Epithelial cell of prostate (primary cell): ENCODE data around the gene MFN2.
"Not testable (repeated sequence)": the region's sequence is repeated elsewhere in the genome, so short reads cannot be mapped to it uniquely, and the experiment has no call there.

ENCODE experiments used
- DNase-seq: peaks from one replicate; pipeline ENCODE4 v3.0.0-alpha.2; 2011; ENCODE audit warnings: low read depth, low spot score
- H3K27ac ChIP-seq: fragments of 450-650 bp; 2 replicates; pipeline ENCODE4 v1.5.1; 2017; ENCODE audit warnings: mild to moderate bottlenecking

The MFN2 gene

DNA sequence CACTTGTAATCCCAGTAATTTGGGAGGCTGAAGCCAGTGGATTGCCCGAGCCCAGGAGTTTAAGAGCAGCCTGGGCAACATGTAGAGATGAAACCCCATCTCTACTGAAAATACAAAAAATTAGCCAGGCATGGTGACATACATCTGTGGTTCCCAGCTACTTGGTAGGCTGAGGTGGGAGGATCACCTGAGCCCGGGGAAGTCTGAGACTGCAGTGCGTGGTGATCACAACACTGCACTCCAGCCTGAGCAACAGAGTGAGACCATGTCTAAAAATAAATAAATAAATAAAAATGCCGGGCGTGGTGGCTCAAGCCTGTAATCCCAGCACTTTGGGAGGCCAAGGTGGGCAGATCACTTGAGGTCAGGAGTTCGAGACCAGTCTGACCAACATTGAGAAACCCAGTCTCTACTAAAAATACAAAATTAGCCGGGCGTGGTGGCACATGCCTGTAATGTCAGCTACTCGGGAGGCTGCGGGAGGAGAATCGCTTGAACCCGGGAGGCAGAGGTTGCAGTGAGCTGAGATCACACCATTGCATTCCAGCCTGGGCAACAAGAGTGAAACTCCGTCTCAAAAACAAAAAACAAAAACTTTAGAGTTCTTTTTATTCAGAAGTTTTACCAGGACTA is 59.7 kb downstream of the MFN2 start:
- not testable (repeated sequence) for DNase-seq, H3K27ac ChIP-seq

DNA sequence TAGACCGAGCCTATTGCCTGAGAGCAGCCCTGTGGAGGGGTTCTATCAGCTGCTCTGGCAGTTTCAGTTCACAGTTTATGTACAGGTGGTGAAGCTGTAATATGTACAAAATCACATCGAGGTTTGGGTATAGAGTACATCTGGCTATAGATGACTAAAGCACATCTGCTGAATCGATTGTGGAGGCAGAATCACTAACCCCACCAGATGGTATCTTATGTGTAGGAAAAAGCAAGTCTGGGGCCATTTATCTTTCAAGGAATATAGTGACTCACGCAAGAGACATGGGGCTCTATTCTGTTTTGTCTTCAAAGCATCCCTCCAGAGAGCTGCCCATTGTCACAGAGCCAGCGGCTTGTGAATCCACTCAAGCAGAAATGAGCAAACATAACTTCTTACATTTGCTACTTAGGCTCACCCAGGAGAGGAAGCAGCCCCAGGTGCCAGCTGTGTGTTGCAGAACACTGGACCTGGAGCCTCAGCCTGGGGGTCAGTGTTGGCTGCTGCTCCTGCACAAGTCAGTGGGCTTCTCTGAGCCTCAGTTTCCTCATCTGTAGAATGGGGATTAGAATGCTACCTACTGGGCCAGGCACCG is 60.3 kb downstream of the MFN2 start:
- H3K27ac ChIP-seq, result no peak overlapping the region
- no peak for DNase-seq

DNA sequence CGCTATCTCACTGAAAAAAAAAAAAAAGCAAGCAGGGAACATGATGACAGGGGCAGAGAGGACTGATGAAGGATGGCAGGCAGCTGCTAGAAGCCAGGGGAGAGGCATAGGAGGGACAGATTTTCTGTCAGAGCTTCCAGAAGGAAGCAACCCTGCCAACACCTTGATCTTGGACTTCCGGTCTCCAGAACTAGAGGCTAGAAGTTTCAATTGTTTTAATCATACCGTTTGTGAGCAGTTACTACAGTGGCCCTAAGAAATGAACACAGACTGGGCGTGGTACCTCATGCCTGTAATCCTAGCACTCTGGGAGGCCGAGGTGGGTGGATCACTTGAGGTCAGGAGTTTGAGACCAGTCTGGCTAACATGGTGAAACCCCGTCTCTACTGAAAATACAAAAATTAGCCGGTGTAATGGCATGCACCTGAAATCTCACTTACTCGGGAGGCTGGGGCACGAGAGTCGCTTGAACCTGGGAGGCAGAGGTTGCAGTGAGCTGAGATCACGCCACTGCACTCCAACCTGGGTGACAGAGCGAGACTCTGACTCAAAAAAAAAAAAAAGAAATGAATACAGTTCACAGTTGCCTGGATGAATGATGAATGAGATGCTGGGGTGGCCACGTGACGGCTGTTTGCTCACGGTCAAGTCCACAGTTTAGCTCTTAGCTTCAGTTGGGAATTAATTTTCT is 64.1 kb downstream of the MFN2 start:
- not testable (repeated sequence) for DNase-seq, H3K27ac ChIP-seq

DNA sequence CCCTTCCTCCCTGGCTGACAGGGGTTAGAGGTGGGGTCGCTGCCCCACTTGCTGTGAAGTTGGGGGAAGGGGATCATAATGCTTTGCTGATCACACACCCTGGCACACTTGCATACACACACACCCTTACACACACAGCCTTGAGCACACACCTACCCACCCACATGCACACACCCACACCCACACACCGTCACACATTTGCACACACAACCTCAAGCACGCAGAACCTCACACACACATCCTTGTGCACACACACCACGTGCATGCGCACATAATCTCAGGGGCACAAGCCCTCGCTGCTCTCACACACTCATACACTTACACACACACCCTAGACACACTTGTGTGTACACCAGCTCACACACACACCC is 66.5 kb downstream of the MFN2 start:
- no peak overlapping the region for H3K27ac ChIP-seq
- no peak for DNase-seq

DNA sequence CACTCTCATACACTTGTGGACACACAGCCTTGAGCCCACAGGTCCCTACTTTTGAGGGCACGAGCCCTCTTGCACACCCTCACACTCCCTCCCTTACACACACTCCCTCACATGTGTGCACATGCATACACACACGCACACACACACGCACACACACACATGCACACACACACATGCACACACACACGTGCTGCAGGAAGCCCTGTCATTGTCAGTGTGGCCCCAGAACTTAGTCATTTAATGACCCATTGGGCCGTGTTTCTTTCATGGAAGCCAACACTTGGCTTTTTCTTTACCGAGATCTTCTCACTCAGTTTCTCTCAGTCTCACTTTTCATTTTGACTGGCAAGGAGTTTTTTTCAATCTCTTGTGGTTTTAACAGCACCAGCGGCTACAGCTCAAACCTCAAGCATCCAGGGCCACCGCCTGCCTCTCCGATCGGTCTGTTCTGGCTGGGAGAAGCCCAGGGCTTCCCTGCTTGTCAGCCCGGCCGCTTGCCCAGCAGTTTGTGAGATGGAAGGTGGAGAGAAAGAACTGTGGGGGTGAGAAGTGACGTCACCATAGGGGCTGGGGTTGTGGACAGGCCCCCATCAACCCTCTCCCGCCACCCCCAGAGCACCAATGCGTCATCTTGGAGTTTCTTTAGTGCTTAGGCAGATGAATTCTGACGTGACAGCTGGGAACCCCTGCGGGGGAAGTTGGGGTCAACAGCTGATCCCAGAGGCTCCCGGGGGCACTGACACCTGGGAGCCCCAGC is 67.1 kb downstream of the MFN2 start:
- no peak for DNase-seq

DNA sequence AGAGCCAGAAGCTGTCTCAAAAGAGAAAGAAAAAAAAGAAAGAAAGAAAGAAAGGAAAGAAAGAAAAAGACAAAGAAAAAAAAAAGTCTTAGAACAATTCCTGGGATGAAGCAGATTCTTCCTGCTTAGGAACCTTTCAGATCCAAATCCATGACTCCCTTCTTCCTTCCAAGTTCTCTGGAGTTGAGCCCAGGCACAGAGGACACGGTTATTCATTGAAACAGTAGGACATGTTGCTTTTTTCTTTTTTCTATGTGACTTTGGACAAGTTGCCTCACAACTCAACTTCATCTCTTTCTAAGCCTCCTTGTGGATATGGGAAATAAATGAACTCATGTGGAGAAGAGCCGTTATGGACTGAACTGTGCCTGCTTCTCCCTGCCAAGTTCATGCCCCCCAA is 68.1 kb downstream of the MFN2 start:
- no peak for DNase-seq

More for the DNA sequence above, 67.1 kb downstream of the MFN2 start:
- H3K27ac ChIP-seq, result no peak overlapping the region

DNA sequence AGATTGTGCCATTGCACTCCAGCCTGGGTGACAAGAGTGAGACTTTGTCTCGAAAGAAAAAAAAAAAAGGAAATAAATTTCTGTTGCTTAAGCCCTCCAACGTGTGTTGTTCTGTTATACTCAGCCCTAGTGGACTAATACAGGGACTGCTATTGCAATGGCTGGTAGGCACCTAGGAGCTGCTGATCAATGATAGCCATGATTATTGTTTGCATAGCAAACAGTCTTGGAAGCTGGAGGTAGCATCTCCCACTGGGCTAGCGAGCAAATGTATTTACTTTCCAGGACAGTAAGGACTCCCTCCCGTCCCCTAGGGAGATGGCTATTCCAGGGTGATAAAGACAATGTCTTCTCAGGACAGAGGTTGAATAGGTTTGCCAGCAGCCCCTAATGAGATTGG is 69.4 kb downstream of the MFN2 start:
- no peak for DNase-seq
- no peak overlapping the region for H3K27ac ChIP-seq

More for the DNA sequence above, 68.1 kb downstream of the MFN2 start:
- no peak overlapping the region for H3K27ac ChIP-seq

DNA sequence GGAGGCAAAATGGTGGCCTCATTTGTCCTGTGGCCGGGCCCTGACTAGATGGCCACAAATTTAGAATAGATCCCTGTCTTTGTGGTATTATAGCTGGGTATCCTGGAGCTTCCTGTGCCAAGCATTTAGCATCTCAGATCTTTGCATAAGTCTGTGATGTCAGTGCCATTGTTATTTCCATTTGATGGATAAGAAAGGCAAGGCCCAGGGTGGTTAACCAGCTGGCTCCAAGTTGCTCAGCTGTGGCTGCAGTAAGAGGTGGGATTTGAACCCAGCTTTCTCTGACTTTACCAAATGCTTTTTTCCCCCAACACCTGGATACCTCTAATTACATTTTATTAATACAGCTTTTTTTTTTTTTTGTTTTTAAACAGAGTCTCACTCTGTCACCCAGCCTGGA is 71.1 kb downstream of the MFN2 start:
- no peak for DNase-seq
- H3K27ac ChIP-seq, result peak overlapping the region; percentile 39

DNA sequence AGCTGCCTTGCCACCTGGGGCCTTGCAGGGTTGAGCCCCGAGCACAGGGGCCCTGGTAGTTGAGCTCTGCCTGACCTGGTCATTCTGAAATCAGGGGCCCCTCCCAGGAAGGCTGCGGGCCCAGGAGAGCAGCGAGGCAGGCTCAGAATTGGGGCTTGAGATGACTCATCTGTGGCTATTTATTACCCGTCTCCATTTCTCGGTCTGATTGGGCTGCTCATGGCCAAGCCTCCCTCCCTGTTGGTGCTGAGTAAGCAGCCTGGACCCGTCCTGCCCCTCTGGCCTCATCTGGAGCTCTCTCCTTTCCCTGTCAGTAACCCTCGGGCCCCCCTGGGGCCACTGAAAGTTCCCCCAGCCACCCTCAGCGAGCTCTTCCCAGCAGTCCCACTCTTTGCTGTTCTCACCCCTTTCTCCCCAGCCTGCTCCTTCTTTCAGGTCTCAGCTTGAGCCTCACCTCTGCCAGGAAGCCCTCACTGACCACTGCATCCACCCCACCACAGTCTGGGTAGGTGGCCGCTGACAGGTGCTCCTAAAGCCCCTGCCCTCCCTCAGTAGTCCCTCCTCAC is 71.8 kb downstream of the MFN2 start:
- peak; percentile 34 for DNase-seq
- peak overlapping the region; percentile 39 for H3K27ac ChIP-seq

DNA sequence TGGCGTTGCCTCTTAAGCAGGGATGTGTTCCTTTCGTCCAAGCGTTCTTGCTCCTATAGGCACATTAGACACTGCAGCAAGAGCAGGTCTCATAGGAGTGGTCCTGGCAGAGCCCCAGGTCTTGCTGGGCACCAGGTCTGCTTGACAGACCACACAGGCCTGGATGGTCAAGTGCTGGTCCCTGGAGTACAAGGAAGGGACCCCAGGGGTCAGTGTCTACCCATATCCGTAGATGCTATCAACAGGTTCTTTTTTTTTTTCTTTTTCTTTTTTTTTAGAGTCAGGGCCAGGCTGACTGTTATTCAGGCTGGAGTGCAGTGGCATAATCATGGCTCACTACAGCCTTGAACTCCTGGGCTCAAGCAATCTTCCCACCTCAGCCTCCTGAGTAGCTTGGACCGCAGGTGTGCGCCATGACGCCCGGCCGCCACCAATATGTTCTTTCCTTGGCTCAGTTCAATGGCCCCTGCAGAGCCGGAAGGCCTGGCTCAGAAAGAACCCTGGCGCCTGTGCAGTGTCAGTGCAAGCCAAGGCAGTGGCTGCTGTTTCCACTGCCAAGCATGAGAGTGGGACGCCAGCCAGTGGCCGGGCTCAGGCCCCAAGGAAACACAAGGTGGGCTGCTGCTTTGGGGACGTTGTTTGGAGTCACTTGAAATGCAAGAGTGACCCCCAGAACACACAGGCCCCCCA is 72.9 kb downstream of the MFN2 start:
- H3K27ac ChIP-seq, result no peak overlapping the region
- DNase-seq, result no peak

DNA sequence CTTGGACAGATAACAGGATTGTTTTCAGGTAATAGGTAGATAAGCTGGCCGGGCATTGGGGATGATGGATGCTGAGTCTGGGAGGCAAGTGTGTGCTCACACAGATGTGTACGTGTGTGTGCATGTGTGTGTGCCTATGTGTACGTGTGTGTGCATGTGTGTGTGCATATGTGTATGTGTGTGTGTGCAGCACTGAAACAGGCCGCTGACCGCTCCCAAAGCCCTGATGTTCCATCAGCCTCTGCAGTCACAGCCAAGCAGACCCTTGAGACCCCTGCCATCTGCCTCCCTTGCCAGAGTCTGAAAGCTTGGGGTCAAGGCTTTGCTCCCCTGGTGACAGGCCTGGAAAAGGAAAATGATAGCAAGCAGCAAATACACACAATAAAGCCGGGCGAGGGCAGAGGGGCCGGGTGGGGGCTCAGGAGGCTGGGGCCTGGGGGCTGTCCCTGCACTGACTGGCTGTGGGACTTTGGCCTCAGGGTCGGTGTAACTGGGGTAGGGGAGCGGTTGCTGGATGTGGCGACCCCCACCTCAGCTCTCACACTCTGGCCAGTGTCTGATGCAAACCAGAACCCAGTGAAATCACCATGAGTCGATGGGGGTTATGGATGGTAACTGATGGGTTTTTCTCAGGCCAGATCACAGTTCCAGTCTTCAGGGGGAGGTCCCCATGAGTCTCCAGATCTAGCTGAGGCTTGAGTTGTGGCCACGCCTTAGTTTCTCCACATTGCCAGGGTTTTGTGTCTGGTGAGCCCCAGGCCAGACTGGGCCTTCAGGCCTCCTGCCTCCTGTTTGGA is 73.7 kb downstream of the MFN2 start:
- DNase-seq, result no peak
- no peak overlapping the region for H3K27ac ChIP-seq

DNA sequence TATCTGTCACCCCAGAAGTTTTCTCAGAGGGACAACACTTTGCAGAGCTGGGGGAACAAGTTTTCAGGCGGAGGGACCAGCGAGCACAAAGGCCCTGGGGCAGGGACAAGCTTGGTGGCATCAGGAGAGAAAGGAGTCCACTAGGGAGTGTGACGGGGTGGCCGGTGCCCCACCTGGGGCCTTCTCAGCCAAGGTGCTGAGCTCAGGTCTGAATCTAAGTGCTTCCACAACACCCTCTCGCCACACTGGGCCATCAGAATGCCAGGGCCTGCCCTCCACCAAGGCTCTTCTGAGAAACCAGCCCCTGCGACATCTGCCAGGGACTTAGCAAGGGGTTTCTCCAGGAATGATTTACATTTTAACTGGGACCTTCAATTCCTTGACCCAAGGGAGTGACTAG is 75.0 kb downstream of the MFN2 start:
- no peak overlapping the region for H3K27ac ChIP-seq

DNA sequence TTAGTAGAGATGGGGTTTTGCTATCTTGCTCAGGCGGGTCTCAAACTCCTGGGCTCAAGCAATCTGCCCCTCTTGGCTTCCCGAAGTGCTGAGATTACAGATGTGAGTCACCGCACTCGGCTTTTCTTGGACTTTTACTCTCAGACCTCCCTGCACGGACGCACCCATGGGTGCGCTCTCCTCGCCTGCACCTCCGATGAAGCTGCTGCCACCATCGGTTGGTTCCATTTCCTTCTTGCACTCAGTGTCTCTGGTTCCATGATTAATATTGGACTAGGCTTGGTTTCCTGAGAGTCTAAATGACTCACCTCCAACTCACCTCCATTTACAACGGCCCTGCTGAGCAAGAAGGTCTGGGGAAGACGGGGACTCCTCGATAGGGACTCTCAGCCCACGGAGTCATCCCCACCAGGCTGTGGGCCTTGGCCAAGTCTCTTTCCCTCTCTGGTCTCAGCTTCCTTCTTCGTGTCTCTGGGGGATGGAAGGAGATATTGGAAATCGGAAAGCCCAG is 76.1 kb downstream of the MFN2 start:
- DNase-seq, result peak; percentile 29

More for the DNA sequence above, 75.0 kb downstream of the MFN2 start:
- DNase-seq, result no peak

DNA sequence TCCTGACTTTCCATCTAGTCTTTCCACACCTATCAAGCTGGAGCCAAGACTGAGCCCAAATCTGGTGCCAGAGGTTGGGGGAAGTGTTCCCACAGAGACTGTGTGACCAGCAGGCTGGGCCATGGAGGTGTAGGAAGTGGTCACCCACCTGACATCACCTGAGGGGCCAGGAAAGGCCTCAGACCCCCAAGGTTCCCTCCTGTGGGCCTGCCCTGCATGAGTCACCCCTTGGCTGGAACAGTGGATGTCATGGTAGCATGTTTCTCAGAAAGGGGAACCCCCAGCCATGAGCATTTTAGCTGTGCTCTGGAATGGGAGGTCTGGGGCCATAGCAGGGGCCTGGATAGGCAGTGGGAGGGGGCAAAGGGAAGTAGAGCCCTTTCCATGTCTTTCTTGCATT is 77.1 kb downstream of the MFN2 start:
- DNase-seq, result no peak
- no peak overlapping the region for H3K27ac ChIP-seq

More for the DNA sequence above, 76.1 kb downstream of the MFN2 start:
- no peak overlapping the region for H3K27ac ChIP-seq

DNA sequence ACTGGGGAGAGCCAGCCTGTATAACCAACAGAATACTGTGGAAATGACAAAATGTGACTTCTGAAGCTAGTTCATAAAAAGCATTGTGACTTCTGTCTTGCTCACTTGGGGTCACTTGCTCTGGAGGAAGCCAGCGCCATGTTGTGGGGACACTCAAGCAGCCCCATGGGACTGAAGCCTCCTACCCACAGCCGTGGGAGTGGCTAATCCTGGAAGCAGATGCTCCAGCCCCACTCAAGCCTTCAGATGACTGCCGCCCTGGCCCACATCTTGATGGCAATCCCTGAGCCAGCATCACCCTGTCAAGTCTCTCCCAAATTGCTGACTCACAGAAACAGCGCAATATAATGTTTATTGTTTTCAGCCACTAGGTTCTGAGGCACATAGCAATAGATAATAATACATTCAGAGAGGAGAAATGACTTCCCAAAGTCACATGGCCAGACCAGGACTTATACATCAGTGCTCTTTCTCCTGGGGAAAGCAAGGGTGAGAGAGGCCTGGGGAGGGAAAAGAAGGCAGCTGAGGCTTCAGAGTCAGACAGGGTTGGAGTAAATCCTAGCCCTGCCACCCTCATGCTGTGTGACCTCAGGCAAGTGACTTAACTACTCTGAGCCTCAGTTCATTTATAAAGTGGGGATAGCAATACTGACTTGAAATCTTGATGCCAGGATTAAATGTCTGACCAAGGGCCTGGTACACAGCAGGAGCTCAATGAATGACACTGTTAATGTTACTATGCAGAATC is 77.9 kb downstream of the MFN2 start:
- DNase-seq, result no peak
- H3K27ac ChIP-seq, result no peak overlapping the region

DNA sequence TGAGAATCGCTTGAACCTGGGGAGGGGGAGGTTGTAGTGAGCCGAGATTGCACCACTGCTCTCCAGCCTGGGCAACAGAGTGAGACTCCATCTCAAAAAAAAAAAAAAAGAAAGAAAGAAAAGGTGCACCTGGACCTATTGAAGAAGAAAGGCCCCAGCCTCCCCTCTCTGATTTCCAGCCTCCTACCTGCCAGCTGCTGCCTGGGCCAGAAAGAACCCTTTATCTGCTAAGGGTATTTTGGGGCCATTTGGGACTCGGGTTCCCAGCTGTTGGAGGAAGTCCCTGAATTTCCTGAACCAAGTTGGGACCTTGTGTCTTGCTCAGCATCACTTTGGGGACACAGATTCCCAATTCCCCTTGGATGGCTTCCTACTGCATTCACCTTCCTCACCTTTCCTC is 79.0 kb downstream of the MFN2 start:
- DNase-seq, result no peak
- no peak overlapping the region for H3K27ac ChIP-seq

DNA sequence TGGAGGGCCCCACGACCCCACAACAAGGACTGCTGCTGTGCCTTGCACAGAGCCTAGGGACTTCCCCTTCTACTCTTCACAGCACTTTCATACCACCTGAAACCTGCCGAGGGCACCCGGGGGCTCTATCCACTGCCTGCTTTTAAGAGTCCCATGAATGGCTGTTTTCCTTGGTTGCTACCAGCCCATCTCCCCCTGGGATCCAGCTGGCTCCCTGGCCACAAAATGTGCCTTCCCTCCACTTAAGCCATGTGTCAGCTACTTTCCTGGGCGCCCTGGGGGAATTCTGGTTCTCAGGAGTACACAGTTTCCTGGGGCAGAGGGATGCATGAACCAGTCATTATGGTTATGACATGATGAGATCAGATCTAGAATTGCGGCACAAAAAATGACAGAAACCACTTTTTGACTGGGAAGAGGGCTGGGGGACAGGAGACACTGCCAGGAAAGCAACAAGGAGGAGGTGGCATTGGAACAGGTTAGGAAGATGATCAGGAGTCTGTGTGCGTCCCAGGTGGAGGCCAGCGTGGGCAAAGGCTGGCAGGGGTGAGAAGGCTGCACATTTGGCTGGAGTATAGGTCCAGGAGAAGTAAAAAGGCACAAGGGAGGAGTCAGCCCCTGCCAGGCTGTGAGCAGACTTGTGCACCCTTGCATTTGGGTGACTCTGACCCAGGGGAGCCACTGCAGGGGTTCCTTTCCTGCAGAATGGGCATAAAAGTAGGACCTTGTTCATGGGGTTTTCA is 79.6 kb downstream of the MFN2 start:
- H3K27ac ChIP-seq, result no peak overlapping the region
- no peak for DNase-seq

DNA sequence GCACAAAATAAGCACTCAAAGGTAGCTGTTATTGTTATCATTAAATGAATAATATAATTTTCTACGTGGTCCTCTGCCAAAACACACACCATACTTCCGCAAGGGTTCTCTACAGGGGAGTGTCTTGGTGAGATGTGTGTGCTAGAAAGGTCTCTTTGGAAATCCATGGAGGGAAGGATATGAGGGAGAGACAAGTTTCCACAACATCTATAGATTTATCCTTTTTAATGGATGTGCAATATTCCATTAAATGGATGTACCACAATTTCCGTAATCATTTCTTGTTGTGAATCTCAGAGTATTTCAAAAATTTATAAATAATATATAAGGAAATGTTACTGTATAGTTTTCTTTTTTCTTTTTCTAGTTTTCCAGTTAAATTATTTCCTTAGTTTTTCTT is 80.3 kb downstream of the MFN2 start:
- DNase-seq, result no peak
- no peak overlapping the region for H3K27ac ChIP-seq
